Thyroid gland (tissue), 4 donors: ENCODE data around the gene EXOC4.

Source experiments
- POLR2A ChIP-seq, 2 donors: fragments of 450-650 bp; IDR thresholded peaks; one replicate each; pipeline ENCODE4 v1.6.1; 2017; ENCODE audit warnings: antibody characterized with exemption in 2 of 2, mild to moderate bottlenecking in 2 of 2, moderate library complexity in 1 of 2
- TF ChIP-seq, protein P1 (sequence below), 6 experiments: fragments of 200-600 bp in 3 of 6; fragments of 450-650 bp in 3 of 6; sonication (generic) in 3 of 6; IDR thresholded peaks; one replicate each; pipeline ENCODE4 v1.5.1; 2016 to 2019; ENCODE audit warnings: antibody characterized with exemption in 6 of 6, mild to moderate bottlenecking in 2 of 6, inconsistent platforms in 1 of 6, moderate library complexity in 1 of 6

DNA sequence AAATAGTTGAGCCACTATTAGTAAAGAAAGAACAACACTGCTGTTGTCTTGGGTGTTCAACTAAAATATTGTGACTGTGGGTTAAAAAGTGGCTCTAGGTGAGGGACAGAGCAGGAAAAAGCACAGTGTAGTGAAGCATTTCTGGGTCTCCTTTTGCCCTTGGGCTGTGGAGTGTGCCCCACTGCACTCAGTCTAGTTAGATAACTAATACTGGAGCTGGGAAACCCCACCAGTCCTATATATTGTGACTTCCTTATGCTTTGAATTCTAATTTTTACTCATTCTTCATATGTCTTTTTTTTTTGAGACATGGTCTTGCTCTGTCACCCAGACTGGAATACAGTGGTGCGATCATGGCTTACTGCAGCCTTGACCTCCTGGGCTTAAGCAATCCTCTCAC, 195.1 kb downstream of the EXOC4 start:
- TF ChIP-seq, protein P1, sequence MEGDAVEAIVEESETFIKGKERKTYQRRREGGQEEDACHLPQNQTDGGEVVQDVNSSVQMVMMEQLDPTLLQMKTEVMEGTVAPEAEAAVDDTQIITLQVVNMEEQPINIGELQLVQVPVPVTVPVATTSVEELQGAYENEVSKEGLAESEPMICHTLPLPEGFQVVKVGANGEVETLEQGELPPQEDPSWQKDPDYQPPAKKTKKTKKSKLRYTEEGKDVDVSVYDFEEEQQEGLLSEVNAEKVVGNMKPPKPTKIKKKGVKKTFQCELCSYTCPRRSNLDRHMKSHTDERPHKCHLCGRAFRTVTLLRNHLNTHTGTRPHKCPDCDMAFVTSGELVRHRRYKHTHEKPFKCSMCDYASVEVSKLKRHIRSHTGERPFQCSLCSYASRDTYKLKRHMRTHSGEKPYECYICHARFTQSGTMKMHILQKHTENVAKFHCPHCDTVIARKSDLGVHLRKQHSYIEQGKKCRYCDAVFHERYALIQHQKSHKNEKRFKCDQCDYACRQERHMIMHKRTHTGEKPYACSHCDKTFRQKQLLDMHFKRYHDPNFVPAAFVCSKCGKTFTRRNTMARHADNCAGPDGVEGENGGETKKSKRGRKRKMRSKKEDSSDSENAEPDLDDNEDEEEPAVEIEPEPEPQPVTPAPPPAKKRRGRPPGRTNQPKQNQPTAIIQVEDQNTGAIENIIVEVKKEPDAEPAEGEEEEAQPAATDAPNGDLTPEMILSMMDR (IDR thresholded peaks at IDR 0.05): no peak
- no peak for TF ChIP-seq POLR2A (IDR thresholded peaks at IDR 0.05)
